ENCODE data around the gene TEDC1.

DNA sequence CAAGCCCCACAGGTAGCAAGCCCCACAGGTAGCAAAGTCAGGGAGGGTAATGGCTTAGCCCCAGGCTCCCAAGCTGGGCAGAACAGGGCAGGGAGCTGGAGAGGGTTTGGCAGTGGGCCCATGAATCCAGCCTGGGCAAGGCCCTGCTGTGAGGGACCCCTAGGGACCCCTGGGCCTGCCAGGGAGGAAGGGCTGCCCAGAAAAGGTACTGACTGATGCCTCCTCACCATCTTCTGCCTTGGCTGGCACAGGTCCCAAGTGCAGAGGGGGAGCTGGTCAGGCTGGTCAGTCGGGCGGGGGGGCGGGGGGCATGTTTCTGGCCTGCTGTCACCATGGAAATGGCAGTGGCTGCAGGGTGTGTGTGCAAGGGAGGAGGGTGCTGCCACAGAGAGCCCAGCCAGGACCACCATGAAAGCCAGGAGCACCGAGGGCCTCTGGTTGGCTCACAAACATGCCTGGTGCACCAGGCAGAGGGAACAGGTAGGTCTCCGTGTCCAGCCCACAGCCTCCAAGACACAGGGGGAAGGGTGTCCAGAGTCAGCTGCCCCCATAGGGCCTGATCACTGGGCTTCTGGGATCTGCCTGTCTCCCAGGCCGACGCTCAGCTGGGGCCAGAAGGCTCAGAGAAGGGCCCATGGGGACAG lies 17.9 kb upstream of the TEDC1 start:
- TF ChIP-seq EZH2 (IDR thresholded peaks at IDR 0.05; ENCODE audit: borderline replicate concordance, low read length), result no peak
- TF ChIP-seq, protein P1, sequence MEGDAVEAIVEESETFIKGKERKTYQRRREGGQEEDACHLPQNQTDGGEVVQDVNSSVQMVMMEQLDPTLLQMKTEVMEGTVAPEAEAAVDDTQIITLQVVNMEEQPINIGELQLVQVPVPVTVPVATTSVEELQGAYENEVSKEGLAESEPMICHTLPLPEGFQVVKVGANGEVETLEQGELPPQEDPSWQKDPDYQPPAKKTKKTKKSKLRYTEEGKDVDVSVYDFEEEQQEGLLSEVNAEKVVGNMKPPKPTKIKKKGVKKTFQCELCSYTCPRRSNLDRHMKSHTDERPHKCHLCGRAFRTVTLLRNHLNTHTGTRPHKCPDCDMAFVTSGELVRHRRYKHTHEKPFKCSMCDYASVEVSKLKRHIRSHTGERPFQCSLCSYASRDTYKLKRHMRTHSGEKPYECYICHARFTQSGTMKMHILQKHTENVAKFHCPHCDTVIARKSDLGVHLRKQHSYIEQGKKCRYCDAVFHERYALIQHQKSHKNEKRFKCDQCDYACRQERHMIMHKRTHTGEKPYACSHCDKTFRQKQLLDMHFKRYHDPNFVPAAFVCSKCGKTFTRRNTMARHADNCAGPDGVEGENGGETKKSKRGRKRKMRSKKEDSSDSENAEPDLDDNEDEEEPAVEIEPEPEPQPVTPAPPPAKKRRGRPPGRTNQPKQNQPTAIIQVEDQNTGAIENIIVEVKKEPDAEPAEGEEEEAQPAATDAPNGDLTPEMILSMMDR (conservative IDR thresholded peaks at IDR 0.05 in 1 of 2, IDR thresholded peaks at IDR 0.05 in 1 of 2; ENCODE audit: extremely low read depth in 1 of 2, insufficient read depth in 1 of 2, low read depth in 1 of 2, low read length in 2 of 2), result no peak

Measured in mammary epithelial cell (primary cell).